Esophagus squamous epithelium (tissue), 4 donors: ENCODE results near the gene TCF19.

Experiments
- CTCF ChIP-seq, 6 experiments: fragments of 450-650 bp in 4 of 6; fragments of 200-600 bp in 2 of 6; sonication (generic) in 2 of 6; IDR thresholded peaks; one replicate each; pipeline ENCODE4 v1.5.1; 2016 to 2019; ENCODE audit warnings: antibody characterized with exemption in 6 of 6, mild to moderate bottlenecking in 4 of 6, moderate library complexity in 4 of 6
- POLR2A ChIP-seq, 4 donors: fragments of 450-650 bp; IDR thresholded peaks; one replicate each; pipeline ENCODE4 v1.6.1; 2017; ENCODE audit warnings: antibody characterized with exemption in 4 of 4, mild to moderate bottlenecking in 4 of 4, moderate library complexity in 3 of 4

- TF ChIP-seq POLR2A (IDR thresholded peaks at IDR 0.05) (no peak), CTCF (IDR thresholded peaks at IDR 0.05) (no peak)
These were observed 7.6 kb downstream of the TCF19 start for GRCh38 chr6:31165986-31166385.
